ENCODE results near the gene KDM6A.

KDM6A gene

DNA sequence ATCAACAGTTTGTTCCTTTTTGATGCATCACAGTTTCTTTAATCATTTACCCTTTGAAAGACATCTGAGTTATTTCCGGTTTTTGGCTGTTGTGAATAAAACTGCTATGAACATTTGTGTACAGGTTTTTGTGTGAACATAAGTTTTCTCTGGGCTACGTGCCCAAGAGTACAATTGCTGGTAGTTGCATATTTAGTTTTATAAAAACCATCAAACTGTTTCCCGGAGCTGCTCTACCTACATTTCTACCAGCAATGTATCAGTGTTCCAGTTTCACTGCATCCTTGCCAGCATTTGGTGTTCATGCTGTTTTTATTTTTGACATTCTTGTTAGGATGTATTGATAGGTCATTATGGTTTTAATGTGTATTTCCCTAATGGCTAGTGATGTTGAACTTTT is 17.3 kb downstream of the KDM6A start:
- TF ChIP-seq YY1 (IDR thresholded peaks at IDR 0.05; ENCODE audit: low read depth) (no peak), TEAD4 (IDR thresholded peaks at IDR 0.05) (no peak), ZBTB7A (IDR thresholded peaks at IDR 0.05; ENCODE audit: low read depth) (no peak), EGR1 (IDR thresholded peaks at IDR 0.05) (no peak), CREB1 (IDR thresholded peaks at IDR 0.05; ENCODE audit: low read depth) (no peak), NFIC (IDR thresholded peaks at IDR 0.05) (no peak), TAF1 (IDR thresholded peaks at IDR 0.05; ENCODE audit: low read depth) (no peak), EP300 (IDR thresholded peaks at IDR 0.05; ENCODE audit: borderline replicate concordance) (no peak), FOXM1 (IDR thresholded peaks at IDR 0.05; ENCODE audit: borderline replicate concordance, low read depth) (no peak), RAD21 (IDR thresholded peaks at IDR 0.05; ENCODE audit: low read depth) (no peak), TCF12 (IDR thresholded peaks at IDR 0.05; ENCODE audit: low read depth) (no peak), CEBPB (IDR thresholded peaks at IDR 0.05) (no peak)
- TF ChIP-seq, protein P1, sequence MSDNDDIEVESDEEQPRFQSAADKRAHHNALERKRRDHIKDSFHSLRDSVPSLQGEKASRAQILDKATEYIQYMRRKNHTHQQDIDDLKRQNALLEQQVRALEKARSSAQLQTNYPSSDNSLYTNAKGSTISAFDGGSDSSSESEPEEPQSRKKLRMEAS (IDR thresholded peaks at IDR 0.05) = no peak
- TF ChIP-seq, protein P2, sequence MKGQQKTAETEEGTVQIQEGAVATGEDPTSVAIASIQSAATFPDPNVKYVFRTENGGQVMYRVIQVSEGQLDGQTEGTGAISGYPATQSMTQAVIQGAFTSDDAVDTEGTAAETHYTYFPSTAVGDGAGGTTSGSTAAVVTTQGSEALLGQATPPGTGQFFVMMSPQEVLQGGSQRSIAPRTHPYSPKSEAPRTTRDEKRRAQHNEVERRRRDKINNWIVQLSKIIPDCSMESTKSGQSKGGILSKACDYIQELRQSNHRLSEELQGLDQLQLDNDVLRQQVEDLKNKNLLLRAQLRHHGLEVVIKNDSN (IDR thresholded peaks at IDR 0.05) = no peak
- TF ChIP-seq, protein P3, sequence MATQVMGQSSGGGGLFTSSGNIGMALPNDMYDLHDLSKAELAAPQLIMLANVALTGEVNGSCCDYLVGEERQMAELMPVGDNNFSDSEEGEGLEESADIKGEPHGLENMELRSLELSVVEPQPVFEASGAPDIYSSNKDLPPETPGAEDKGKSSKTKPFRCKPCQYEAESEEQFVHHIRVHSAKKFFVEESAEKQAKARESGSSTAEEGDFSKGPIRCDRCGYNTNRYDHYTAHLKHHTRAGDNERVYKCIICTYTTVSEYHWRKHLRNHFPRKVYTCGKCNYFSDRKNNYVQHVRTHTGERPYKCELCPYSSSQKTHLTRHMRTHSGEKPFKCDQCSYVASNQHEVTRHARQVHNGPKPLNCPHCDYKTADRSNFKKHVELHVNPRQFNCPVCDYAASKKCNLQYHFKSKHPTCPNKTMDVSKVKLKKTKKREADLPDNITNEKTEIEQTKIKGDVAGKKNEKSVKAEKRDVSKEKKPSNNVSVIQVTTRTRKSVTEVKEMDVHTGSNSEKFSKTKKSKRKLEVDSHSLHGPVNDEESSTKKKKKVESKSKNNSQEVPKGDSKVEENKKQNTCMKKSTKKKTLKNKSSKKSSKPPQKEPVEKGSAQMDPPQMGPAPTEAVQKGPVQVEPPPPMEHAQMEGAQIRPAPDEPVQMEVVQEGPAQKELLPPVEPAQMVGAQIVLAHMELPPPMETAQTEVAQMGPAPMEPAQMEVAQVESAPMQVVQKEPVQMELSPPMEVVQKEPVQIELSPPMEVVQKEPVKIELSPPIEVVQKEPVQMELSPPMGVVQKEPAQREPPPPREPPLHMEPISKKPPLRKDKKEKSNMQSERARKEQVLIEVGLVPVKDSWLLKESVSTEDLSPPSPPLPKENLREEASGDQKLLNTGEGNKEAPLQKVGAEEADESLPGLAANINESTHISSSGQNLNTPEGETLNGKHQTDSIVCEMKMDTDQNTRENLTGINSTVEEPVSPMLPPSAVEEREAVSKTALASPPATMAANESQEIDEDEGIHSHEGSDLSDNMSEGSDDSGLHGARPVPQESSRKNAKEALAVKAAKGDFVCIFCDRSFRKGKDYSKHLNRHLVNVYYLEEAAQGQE (IDR thresholded peaks at IDR 0.05; ENCODE audit: low read depth) = no peak

DNA sequence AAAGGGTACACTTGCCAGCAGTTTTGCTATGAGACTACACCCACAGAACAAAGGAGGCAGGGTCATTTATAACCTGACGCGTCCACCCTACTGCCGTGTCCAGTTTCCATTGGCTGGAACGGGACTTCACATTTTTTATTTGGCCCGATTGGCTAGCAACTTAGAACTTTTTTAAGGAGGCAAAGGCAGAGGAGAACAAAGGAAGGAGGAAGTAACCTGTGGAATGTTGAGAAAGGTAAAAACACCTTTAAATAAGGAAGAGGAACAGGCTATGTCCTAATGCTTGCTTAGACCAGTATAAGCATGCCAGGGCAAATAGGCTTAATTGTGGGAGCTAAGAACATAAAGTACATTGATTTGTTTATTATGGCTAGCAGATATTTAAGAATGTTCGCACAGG is 18.7 kb downstream of the KDM6A start:
- TF ChIP-seq CREB1 (IDR thresholded peaks at IDR 0.05; ENCODE audit: low read depth) (no peak), TEAD4 (IDR thresholded peaks at IDR 0.05) (no peak), TAF1 (IDR thresholded peaks at IDR 0.05; ENCODE audit: low read depth) (no peak), TCF12 (IDR thresholded peaks at IDR 0.05; ENCODE audit: low read depth) (no peak), EGR1 (IDR thresholded peaks at IDR 0.05) (no peak), ZBTB7A (IDR thresholded peaks at IDR 0.05; ENCODE audit: low read depth) (no peak), YY1 (IDR thresholded peaks at IDR 0.05; ENCODE audit: low read depth) (no peak)
- TF ChIP-seq, protein P1 (IDR thresholded peaks at IDR 0.05) = no peak
- TF ChIP-seq, protein P2 (IDR thresholded peaks at IDR 0.05) = no peak

DNA sequence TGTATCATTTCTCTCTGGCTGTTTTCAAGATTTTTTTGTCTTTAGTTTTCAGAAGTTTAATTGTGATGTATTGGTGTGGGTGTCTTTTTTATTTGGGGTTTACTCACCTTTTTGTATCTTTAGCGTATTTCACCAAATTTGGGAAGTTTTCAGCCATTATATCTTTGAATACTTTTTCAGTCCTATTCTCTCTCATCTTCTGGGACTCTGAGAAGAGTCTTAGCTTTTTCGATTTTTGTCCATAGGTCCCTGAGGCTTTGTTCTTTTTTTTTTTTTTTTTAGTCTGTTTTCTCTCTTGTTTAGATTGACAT is 23.8 kb downstream of the KDM6A start:
- no peak for TF ChIP-seq EGR1 (IDR thresholded peaks at IDR 0.05)
- no peak for TF ChIP-seq YY1 (IDR thresholded peaks at IDR 0.05; ENCODE audit: low read depth)
- no peak for TF ChIP-seq TCF12 (IDR thresholded peaks at IDR 0.05; ENCODE audit: low read depth)
- no peak for TF ChIP-seq CEBPB (IDR thresholded peaks at IDR 0.05)
- TF ChIP-seq, protein P2 (IDR thresholded peaks at IDR 0.05) = no peak
- no peak for TF ChIP-seq NFIC (IDR thresholded peaks at IDR 0.05)
- TF ChIP-seq, protein P1 (IDR thresholded peaks at IDR 0.05) = no peak
- TF ChIP-seq TEAD4 (IDR thresholded peaks at IDR 0.05) = no peak
- no peak for TF ChIP-seq CREB1 (IDR thresholded peaks at IDR 0.05; ENCODE audit: low read depth)
- TF ChIP-seq FOXM1 (IDR thresholded peaks at IDR 0.05; ENCODE audit: borderline replicate concordance, low read depth) = no peak
- TF ChIP-seq, protein P3 (IDR thresholded peaks at IDR 0.05; ENCODE audit: low read depth) = no peak
- no peak for TF ChIP-seq TAF1 (IDR thresholded peaks at IDR 0.05; ENCODE audit: low read depth)
- no peak for TF ChIP-seq RAD21 (IDR thresholded peaks at IDR 0.05; ENCODE audit: low read depth)
- TF ChIP-seq EP300 (IDR thresholded peaks at IDR 0.05; ENCODE audit: borderline replicate concordance) = no peak
- no peak for TF ChIP-seq ZBTB7A (IDR thresholded peaks at IDR 0.05; ENCODE audit: low read depth)

DNA sequence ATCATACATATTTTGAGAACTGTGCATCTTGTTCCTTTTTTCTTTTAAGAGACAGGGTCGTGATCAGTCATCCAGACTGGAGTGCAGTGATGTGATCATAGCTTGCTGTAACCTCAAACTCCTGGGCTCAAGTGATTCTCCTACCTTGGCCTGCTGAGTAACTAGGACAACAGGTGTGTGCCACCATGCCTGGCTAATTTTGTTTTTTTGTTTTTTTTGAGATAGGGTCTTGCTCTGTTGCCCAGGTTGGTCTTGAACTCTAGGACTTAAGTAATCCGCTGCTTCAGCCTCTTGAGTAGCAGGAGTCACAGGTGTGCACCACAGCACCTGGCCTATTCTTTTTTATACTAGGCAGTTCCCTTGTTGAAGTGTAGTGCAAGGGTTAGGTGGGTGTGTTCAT is 24.6 kb downstream of the KDM6A start:
- no peak for TF ChIP-seq CREB1 (IDR thresholded peaks at IDR 0.05; ENCODE audit: low read depth)
- TF ChIP-seq TAF1 (IDR thresholded peaks at IDR 0.05; ENCODE audit: low read depth) = no peak
- no peak for TF ChIP-seq ZBTB7A (IDR thresholded peaks at IDR 0.05; ENCODE audit: low read depth)
- no peak for TF ChIP-seq TEAD4 (IDR thresholded peaks at IDR 0.05)
- TF ChIP-seq, protein P2 (IDR thresholded peaks at IDR 0.05) = no peak
- TF ChIP-seq TCF12 (IDR thresholded peaks at IDR 0.05; ENCODE audit: low read depth) = no peak
- TF ChIP-seq EGR1 (IDR thresholded peaks at IDR 0.05) = no peak
- TF ChIP-seq, protein P3 (IDR thresholded peaks at IDR 0.05; ENCODE audit: low read depth) = no peak
- no peak for TF ChIP-seq RAD21 (IDR thresholded peaks at IDR 0.05; ENCODE audit: low read depth)
